A204.1 (cell line): Measurements from ENCODE around the gene ACRBP.
"Not testable (repeated sequence)": the region's sequence is repeated elsewhere in the genome, so short reads cannot be mapped to it uniquely, and the experiment has no call there.

ENCODE experiments used
- FAIRE-seq: peaks from 2 replicates; lab custom pipeline; 2012; peaks lifted over from hg19 to GRCh38; lab: Jason Lieb, UNC

The ACRBP gene

GRCh38 chr12:6614513-6615172, 32.6 kb downstream of the ACRBP start:
- FAIRE-seq, result no peak

GRCh38 chr12:6613776-6614512, 33.3 kb downstream of the ACRBP start:
- no peak for FAIRE-seq

GRCh38 chr12:6613015-6613775, 34.0 kb downstream of the ACRBP start:
- FAIRE-seq, result no peak

GRCh38 chr12:6612652-6613014, 34.6 kb downstream of the ACRBP start:
- no peak for FAIRE-seq

- FAIRE-seq, result no peak
Observed at GRCh38 chr12:6612247-6612646, 35.0 kb downstream of the ACRBP start.

GRCh38 chr12:6608592-6609281, 38.5 kb downstream of the ACRBP start:
- no peak for FAIRE-seq

GRCh38 chr12:6607751-6608591, 39.3 kb downstream of the ACRBP start:
- FAIRE-seq, result no peak

GRCh38 chr12:6606331-6607131, 40.7 kb downstream of the ACRBP start:
- FAIRE-seq, result no peak

GRCh38 chr12:6605421-6606330, 41.6 kb downstream of the ACRBP start:
- no peak for FAIRE-seq

GRCh38 chr12:6604259-6605029, 42.8 kb downstream of the ACRBP start:
- FAIRE-seq, result no peak

GRCh38 chr12:6603095-6603567, 44.1 kb downstream of the ACRBP start:
- FAIRE-seq, result no peak

GRCh38 chr12:6602526-6602925, 44.7 kb downstream of the ACRBP start:
- FAIRE-seq, result no peak

GRCh38 chr12:6595673-6596072, 51.6 kb downstream of the ACRBP start:
- not testable (repeated sequence) for FAIRE-seq

- no peak for FAIRE-seq
Observed at GRCh38 chr12:6592087-6592486, 55.1 kb downstream of the ACRBP start.
